ENCODE measurements around the gene LDB2.

- TF ChIP-seq CTCF (conservative IDR thresholded peaks at IDR 0.05; ENCODE audit: low read depth in 2 of 2) (no peak), EZH2phosphoT487 (IDR thresholded peaks at IDR 0.05; ENCODE audit: unreplicated experiment) (no peak), POLR2AphosphoS5 (IDR thresholded peaks at IDR 0.05; ENCODE audit: low read depth) (no peak), EZH2 (IDR thresholded peaks at IDR 0.05; ENCODE audit: low read depth, unreplicated experiment) (no peak), JUNB (IDR thresholded peaks at IDR 0.05; ENCODE audit: unreplicated experiment) (no peak), ZNF331 (CRISPR knock-in tag; IDR thresholded peaks at IDR 0.05; ENCODE audit: low read depth) (no peak), ETS1 (IDR thresholded peaks at IDR 0.05) (no peak), REST (IDR thresholded peaks at IDR 0.05; ENCODE audit: unreplicated experiment) (no peak), CREB1 (CRISPR knock-in tag; IDR thresholded peaks at IDR 0.05; ENCODE audit: low read depth) (no peak)
Measured at GRCh38 chr4:16738558-16738957, 159.9 kb downstream of the LDB2 start.
